Stomach (tissue), 4 donors: Measurements from ENCODE around the gene EYA3.

Experiments used
- CTCF ChIP-seq, 7 experiments: fragments of 450-650 bp in 4 of 7; fragments of 200-600 bp in 3 of 7; sonication (generic) in 3 of 7; IDR thresholded peaks; one replicate each; pipeline ENCODE4 v1.5.1; 2016 to 2019; ENCODE audit warnings: antibody characterized with exemption in 7 of 7, control low read depth in 2 of 7, mild to moderate bottlenecking in 1 of 7
- EP300 ChIP-seq: sonication (generic); formaldehyde crosslinking; IDR thresholded peaks from one replicate; pipeline ENCODE4 v1.6.1; 2017; ENCODE audit warnings: antibody characterized with exemption
- POLR2A ChIP-seq, 4 donors: fragments of 450-650 bp; IDR thresholded peaks; one replicate each; pipeline ENCODE4 v1.6.1; 2016; ENCODE audit warnings: antibody characterized with exemption in 4 of 4, control low read depth in 2 of 4, mild to moderate bottlenecking in 1 of 4, moderate library complexity in 1 of 4
- POLR2AphosphoS5 ChIP-seq, 3 donors: sonication (generic); formaldehyde crosslinking; IDR thresholded peaks; one replicate each; pipeline ENCODE4 v1.6.1; 2016; ENCODE audit warnings: antibody characterized with exemption in 3 of 3

DNA sequence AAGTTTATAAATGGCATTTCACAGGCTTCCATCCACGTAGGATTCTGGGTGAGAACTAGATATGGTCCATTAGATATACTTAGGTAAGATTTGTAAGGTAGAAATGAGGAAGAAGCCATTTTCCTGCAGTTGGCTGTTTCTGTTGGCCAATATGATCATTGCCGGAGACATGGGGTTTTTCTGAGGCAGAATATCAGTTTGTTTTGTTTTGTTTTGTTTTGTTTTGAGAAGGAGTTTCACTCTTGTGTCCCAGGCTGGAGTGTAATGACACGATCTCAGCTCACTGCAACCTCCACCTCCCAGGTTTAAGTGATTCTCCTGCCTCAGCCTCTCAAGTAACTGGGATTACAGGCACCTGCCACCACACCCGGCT is 8.7 kb upstream of the EYA3 start:
- no peak for TF ChIP-seq CTCF (IDR thresholded peaks at IDR 0.05)
- no peak for TF ChIP-seq POLR2A (IDR thresholded peaks at IDR 0.05)
- TF ChIP-seq EP300: no peak
- no peak for TF ChIP-seq POLR2AphosphoS5 (IDR thresholded peaks at IDR 0.05)
